Lower leg skin (tissue), 4 donors: ENCODE results near the gene IRAK3. TPM values are rescaled to one million over a fixed set of nuclear protein-coding genes. Genes with fewer than 3 reads are reported as not detected.
"Not testable (repeated sequence)": the region's sequence is repeated elsewhere in the genome, so short reads cannot be mapped to it uniquely, and the experiment has no call there.

ENCODE experiments used
- DNase-seq, 2 donors: peaks; one replicate each; pipeline ENCODE4 v3.0.0-alpha.2; 2019; ENCODE audit warnings: low spot score in 2 of 2
- H3K4me3 ChIP-seq: fragments of 200-600 bp; sonication (generic); 2 replicates; pipeline ENCODE4 v1.5.1; 2017; ENCODE audit warnings: mild to moderate bottlenecking, low read depth; ENCODE audit not compliant: poor library complexity, severe bottlenecking
- CTCF ChIP-seq, 3 donors: fragments of 450-650 bp; IDR thresholded peaks; one replicate each; pipeline ENCODE4 v1.5.1; 2016; ENCODE audit warnings: antibody characterized with exemption in 3 of 3, mild to moderate bottlenecking in 3 of 3, moderate library complexity in 2 of 3
- POLR2A ChIP-seq, 2 donors: fragments of 450-650 bp; IDR thresholded peaks; one replicate each; pipeline ENCODE4 v1.6.1; 2016 to 2017; ENCODE audit warnings: antibody characterized with exemption in 2 of 2, mild to moderate bottlenecking in 1 of 2, moderate library complexity in 1 of 2
- WGBS, 2 donors: methylation state at CpG; one replicate each; pipeline ENCODE4 v1.1.5; 2018; 5-methylcytosine and 5-hydroxymethylcytosine counted together
- intact Hi-C: fragments of 100-400 bp; cut with DNase I; formaldehyde crosslinking; loops from one replicate; pipeline ENCODE4 v1.15.0; 2023; ENCODE audit warnings: low total_unique reads
- total RNA-seq, 4 donors: library from RNA; depleted of rRNA; stranded (reverse); fragments of >200 nt; gene quantifications; one replicate each; pipeline ENCODE4 v1.1.0, GENCODE V29; 2016

IRAK3 gene
- total RNA-seq, 4 donors from 2014 or later = 2.3 to 9.4 (median 5.5) TPM

GRCh38 chr12:66165141-66165540 is 23.9 kb upstream of the IRAK3 start:
- intact Hi-C loops = no loop called here
- WGBS, 2 donors = 94 to 98% methylated on average over 2 of the region's 2 CpGs
- DNase-seq = no peak
- no peak for TF ChIP-seq CTCF (IDR thresholded peaks at IDR 0.05)
- no peak for TF ChIP-seq POLR2A (IDR thresholded peaks at IDR 0.05)
- H3K4me3 ChIP-seq = no peak overlapping the region

GRCh38 chr12:66166561-66166960 is 22.5 kb upstream of the IRAK3 start:
- WGBS, 2 donors = 81 to 83% methylated on average over 2 of the region's 2 CpGs
- intact Hi-C loops = no loop called here
- TF ChIP-seq POLR2A (IDR thresholded peaks at IDR 0.05) (no peak), CTCF (IDR thresholded peaks at IDR 0.05) (no peak)
- no peak overlapping the region for H3K4me3 ChIP-seq
- no peak for DNase-seq

GRCh38 chr12:66168410-66168809 is 20.6 kb upstream of the IRAK3 start:
- H3K4me3 ChIP-seq = no peak overlapping the region
- TF ChIP-seq CTCF (IDR thresholded peaks at IDR 0.05) = no peak
- no peak for TF ChIP-seq POLR2A (IDR thresholded peaks at IDR 0.05)
- no peak for DNase-seq
- WGBS, 2 donors = 62 to 64% methylated on average over 8 of the region's 8 CpGs
- intact Hi-C loops = no loop called here

- peak within 1 kb of the TSS; percentile 96 for H3K4me3 ChIP-seq
- peak in 1 of 3 donors; percentile 54 for TF ChIP-seq CTCF (IDR thresholded peaks at IDR 0.05)
- TF ChIP-seq POLR2A (IDR thresholded peaks at IDR 0.05) = peak in 1 of 2 donors; percentile 70
- intact Hi-C loops = no loop called here
- 0% methylated on average over 54 to 60 of the region's 67 CpGs for WGBS, 2 donors
- peak; percentile 82 to 96 for DNase-seq
These were observed 19.5 kb upstream of the IRAK3 start, which contains the start of gene TMBIM4 for GRCh38 chr12:66169221-66170170. TSS of gene TMBIM4 (minus strand) at chr12:66169996. CDS start at chr12:66169951, 45 bp downstream.

GRCh38 chr12:66170606-66171005 is 18.4 kb upstream of the IRAK3 start:
- 89 to 96% methylated on average over 3 of the region's 3 CpGs for WGBS, 2 donors
- H3K4me3 ChIP-seq = no peak overlapping the region
- intact Hi-C loops = no loop called here
- no peak for DNase-seq
- TF ChIP-seq POLR2A (IDR thresholded peaks at IDR 0.05) (no peak), CTCF (IDR thresholded peaks at IDR 0.05) (no peak)

GRCh38 chr12:66174391-66175325 is 14.4 kb upstream of the IRAK3 start:
- 92 to 98% methylated on average over 45 to 50 of the region's 54 CpGs for WGBS, 2 donors
- intact Hi-C loops, H3K4me3 ChIP-seq: not testable (repeated sequence)

More at GRCh38 chr12:66174391-66175325, 14.4 kb upstream of the IRAK3 start:
- DNase-seq = not testable (repeated sequence)
